ENCODE measurements around the gene IPPK.
"Not testable (repeated sequence)": the region's sequence is repeated elsewhere in the genome, so short reads cannot be mapped to it uniquely, and the experiment has no call there.

Gene IPPK

DNA sequence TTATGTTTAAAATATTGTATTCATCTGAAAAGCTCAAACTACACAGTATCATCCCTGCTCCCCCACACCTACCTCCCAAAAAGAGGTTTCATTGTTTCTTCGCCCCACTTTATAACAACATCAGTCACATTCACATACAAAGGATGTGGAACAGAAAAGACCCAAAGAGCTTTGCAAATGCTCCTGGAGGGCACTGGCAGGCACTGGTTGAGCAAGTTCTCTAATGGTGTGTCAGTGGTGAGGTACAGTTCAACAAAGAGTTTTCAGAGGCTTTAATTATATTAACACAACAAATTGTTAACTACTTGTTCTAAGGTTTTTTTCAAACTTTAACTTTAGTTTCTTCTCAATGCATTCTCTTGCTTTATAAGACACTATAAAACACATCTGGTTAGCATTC is 80.0 kb downstream of the IPPK start:
- DNase-seq: no peak

DNA sequence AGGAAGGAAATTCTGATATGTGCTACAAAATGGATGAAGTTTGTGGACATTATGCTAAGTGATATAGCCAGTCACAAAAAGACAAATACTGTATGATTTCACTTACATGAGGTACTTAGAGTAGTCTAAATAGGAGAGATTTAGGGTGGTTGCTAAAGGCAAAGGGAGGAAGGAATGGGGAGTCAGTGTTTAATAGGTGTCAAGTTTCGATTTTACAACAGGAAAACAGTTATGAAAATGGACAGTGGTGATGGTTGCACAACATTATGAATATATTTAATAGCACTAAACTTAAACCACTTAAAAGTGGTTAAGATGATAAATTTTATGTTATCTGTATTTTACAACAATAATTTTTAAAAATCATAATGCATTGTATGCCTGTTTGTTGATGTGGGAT is 93.8 kb downstream of the IPPK start:
- DNase-seq: no peak

DNA sequence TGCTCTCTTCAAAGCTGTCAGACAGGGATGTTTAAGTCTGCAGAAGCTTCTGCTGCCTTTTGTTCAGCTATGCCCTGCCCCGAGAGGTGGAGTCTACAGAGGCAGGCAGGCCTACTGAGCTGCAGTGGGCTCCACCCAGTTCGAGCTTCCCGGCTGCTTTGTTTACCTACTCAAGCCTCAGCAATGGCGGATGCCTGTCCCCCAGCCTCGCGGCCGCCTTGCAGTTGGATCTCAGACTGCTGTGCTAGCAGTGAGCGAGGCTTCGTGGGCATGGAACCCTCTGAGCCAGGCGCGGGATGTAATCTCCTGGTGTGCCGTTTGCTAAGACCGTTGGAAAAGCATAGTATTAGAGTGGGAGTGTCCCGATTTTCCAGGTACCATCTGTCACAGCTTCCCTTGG is 96.3 kb downstream of the IPPK start:
- DNase-seq: not testable (repeated sequence)

DNA sequence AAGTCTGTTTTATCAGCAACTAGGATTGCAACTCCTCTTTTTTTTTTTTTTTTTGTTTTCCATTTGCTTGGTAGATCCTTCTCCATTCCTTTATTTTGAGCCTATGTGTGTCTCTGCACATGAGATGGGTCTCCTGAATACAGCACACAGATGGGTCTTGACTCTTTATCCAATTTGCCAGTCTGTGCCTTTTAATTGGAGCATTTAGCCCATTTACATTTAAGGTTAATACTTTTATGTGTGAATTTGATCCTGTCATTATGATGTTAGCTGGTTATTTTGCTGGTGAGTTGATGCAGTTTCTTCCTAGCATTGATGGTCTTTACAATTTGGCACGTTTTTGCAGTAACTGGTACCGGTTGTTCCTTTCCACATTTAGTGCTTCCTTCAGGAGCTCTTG is 98.1 kb downstream of the IPPK start:
- DNase-seq: not testable (repeated sequence)

DNA sequence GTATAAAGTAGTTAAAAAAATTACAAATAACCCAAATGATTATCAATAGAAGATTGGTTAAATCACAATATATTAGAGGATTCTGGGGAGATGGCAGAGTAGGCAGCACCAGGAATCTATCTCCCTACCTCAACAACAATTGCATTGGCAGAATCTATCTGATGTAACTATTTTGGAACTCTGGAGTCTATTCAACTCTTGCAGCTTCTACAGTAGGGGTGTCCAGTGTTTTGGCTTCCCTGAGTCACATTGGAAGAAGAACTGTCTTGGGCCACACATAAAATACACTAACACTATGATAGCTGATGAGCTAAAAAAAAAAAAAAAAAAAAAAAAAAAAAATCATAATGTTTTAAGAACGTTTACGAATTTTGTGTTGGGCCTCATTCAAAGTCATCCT is 104.9 kb downstream of the IPPK start:
- no peak for DNase-seq

DNA sequence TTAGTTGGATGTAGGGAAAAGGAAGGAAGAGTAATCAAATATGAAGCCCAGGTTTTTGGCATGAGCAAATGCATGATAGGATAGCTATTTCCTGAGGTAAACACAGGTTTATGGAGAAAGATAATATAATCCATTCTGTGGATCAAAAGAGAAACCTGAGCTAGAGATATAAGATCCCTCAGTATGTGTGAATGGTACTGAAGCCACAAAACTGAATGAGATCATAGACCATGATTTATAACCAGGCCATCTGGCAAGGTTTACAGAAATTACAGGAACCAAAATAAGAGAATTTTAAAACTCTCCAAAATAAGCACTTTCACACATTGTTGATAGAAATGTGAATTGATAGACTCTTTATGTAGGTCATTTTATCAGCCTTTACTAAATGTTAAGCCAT is 105.4 kb downstream of the IPPK start:
- no peak for DNase-seq

Data from activated CD4-positive, alpha-beta T cell treated with anti-CD3 and anti-CD28 coated beads, Interleukin-2, amount 50 U/mL, for 1 hour (primary cell).